Cardiac fibroblast (primary cell): Measurements from ENCODE around the gene FAM234A.

ENCODE experiments used
- DNase-seq, 2 donors: peaks; one replicate each; pipeline versions ENCODE4 v3.0.0 to v3.0.0-alpha.2; 2010; ENCODE audit warnings: low read depth in 2 of 2
- H3K4me3 ChIP-seq, 2 donors: replicated peaks in 1 of 2; 1 replicate in 1 of 2; 2 replicates in 1 of 2; pipeline ENCODE4 v1.5.1; 2011; ENCODE audit warnings: low read depth in 2 of 2, low read length in 2 of 2, mild to moderate bottlenecking in 2 of 2, moderate library complexity in 1 of 2
- CTCF ChIP-seq: IDR thresholded peaks from one replicate; pipeline ENCODE4 v1.5.1; 2011; ENCODE audit warnings: low read depth, mild to moderate bottlenecking, low read length, inconsistent platforms

FAM234A gene

GRCh38 chr16:270381-271255 lies 36.0 kb downstream of the FAM234A start:
- no peak for TF ChIP-seq CTCF
- DNase-seq, result no peak
- H3K4me3 ChIP-seq, result no peak overlapping the region

- TF ChIP-seq CTCF, result no peak
- H3K4me3 ChIP-seq, result no peak overlapping the region
- DNase-seq, result no peak
These were observed 38.3 kb downstream of the FAM234A start for GRCh38 chr16:272633-273546.

- TF ChIP-seq CTCF, result no peak
- DNase-seq, result no peak
- H3K4me3 ChIP-seq, result no peak overlapping the region
These were observed 39.2 kb downstream of the FAM234A start for GRCh38 chr16:273547-274421.

GRCh38 chr16:275041-275641 lies 40.5 kb downstream of the FAM234A start:
- DNase-seq, result no peak
- peak overlapping the region; percentile 38 to 43 for H3K4me3 ChIP-seq
- no peak for TF ChIP-seq CTCF

GRCh38 chr16:275786-276232 lies 41.2 kb downstream of the FAM234A start, which contains the start of gene RGS11:
TSS of gene RGS11 (minus strand) at chr16:275944. CDS start at chr16:275911, 33 bp downstream.
- peak within 1 kb of the TSS; percentile 38 to 43 for H3K4me3 ChIP-seq
- no peak for DNase-seq

More at GRCh38 chr16:275786-276232, 41.2 kb downstream of the FAM234A start, which contains the start of gene RGS11:
- no peak for TF ChIP-seq CTCF
